Caco-2 (cell line): Measurements from ENCODE around the gene MTMR10. TPM values are rescaled to one million over a fixed set of nuclear protein-coding genes. Genes with fewer than 3 reads are reported as not detected.

Source experiments
- BruUV-seq: library from RNA; stranded (reverse); fragments of 400-500 nt; replicated peaks from 2 replicates; lab custom pipeline; 2021; lab: Mats Ljungman, UMichigan
- CTCF ChIA-PET: fragments of 300-600 bp; sonication (Branson Sonifier 250); formaldehyde crosslinking; loops from one replicate; lab custom pipeline; 2022; ENCODE audit warnings: antibody characterized with exemption; lab: Charles Lee
- POLR2A ChIA-PET: fragments of 300-600 bp; sonication (Branson Sonifier 250); formaldehyde crosslinking; loops from one replicate; lab custom pipeline; 2022; ENCODE audit warnings: antibody characterized with exemption; lab: Charles Lee
- DNase-seq, 2 experiments: peaks; one replicate each; pipeline versions ENCODE4 v3.0.0 to v3.0.0-alpha.2; 2020 to 2022
- H3K27me3 ChIP-seq: replicated peaks from 2 replicates; pipeline ENCODE4 v1.6.0; 2011; ENCODE audit warnings: low read length; ENCODE audit not compliant: control insufficient read depth, insufficient read depth
- H3K36me3 ChIP-seq: 2 replicates; pipeline ENCODE4 v1.5.1; 2011; ENCODE audit warnings: low read length; ENCODE audit not compliant: control insufficient read depth, insufficient read depth
- H3K4me1 ChIP-seq: fragments of 250-450 bp; sonication (Bioruptor Pico); 2 replicates; pipeline ENCODE4 v1.5.1; 2020; ENCODE audit warnings: mild to moderate bottlenecking
- H3K4me3 ChIP-seq: 2 replicates; pipeline ENCODE4 v1.5.1; 2011; ENCODE audit warnings: low read depth, mild to moderate bottlenecking, control low read depth, low read length
- H3K9me3 ChIP-seq: fragments of 250-450 bp; sonication (Bioruptor Pico); 2 replicates; pipeline ENCODE4 v1.5.1; 2020; ENCODE audit warnings: mild to moderate bottlenecking, moderate library complexity
- H3K27ac Mint-ChIP-seq: one replicate; pipeline ENCODE4 v1.8.0; 2022; ENCODE audit warnings: mixed read lengths; ENCODE audit not compliant: unreplicated experiment
- H3K27me3 Mint-ChIP-seq: one replicate; pipeline ENCODE4 v1.8.0; 2022; ENCODE audit warnings: mixed read lengths; ENCODE audit not compliant: insufficient read depth, unreplicated experiment
- H3K36me3 Mint-ChIP-seq: one replicate; pipeline ENCODE4 v1.8.0; 2022; ENCODE audit warnings: mild to moderate bottlenecking, mixed read lengths; ENCODE audit not compliant: insufficient read depth, unreplicated experiment
- H3K4me1 Mint-ChIP-seq: one replicate; pipeline ENCODE4 v1.8.0; 2022; ENCODE audit warnings: low read depth, mixed read lengths; ENCODE audit not compliant: unreplicated experiment
- H3K4me3 Mint-ChIP-seq: one replicate; pipeline ENCODE4 v1.8.0; 2022; ENCODE audit warnings: mild to moderate bottlenecking, moderate library complexity, mixed read lengths; ENCODE audit not compliant: unreplicated experiment
- H3K9me3 Mint-ChIP-seq: one replicate; pipeline ENCODE4 v1.8.0; 2022; ENCODE audit warnings: mixed read lengths; ENCODE audit not compliant: unreplicated experiment
- intact Hi-C: fragments of 100-400 bp; cut with micrococcal nuclease; formaldehyde crosslinking; loops from one replicate; pipeline ENCODE4 v1.10.0; 2022; ENCODE audit not compliant: unreplicated experiment
- total RNA-seq: library from RNA; stranded (reverse); gene quantifications from 2 replicates; pipeline ENCODE4 v1.2.3, GENCODE V29; 2022
- TF ChIP-seq, protein P1 (sequence below), 2 experiments: fragments of 200-600 bp in 1 of 2; IDR thresholded peaks; 1 replicate in 1 of 2; 2 replicates in 1 of 2; pipeline versions ENCODE4 v1.5.1 to v1.8.0; 2011 to 2022; ENCODE audit warnings: antibody characterized with exemption in 1 of 2, control low read depth in 1 of 2, inconsistent platforms in 1 of 2, low read depth in 1 of 2, low read length in 1 of 2, mild to moderate bottlenecking in 1 of 2, moderate library complexity in 1 of 2; ENCODE audit not compliant: insufficient read depth in 1 of 2, severe bottlenecking in 1 of 2, unreplicated experiment in 1 of 2

MTMR10 gene
- total RNA-seq, 1 experiment from 2014 or later: 33.2 TPM

DNA sequence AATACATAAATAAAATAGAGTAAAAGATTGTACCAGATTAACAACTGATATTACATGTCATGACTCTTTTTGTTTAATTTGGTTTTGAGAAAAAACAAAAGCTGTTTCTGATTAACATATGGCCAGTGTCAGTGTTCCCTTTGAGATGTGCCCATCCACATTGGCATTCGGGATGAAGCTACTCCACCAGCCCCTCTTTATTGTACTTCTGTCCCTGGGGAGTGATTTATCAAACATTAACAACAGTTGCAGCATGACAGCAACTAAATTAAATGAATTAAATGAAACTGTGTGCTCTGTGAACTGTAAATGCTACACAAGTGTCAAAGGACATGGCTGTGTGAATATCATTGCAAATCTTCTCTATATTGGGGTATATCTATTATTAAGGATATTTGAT, 25.9 kb upstream of the MTMR10 start:
- H3K9me3 Mint-ChIP-seq: peaks cover 17% of the 10 kb centered on the region
- no peaks in the 10 kb centered on the region for H3K36me3 ChIP-seq
- H3K4me1 ChIP-seq: peaks cover 21% of the 10 kb centered on the region
- TF ChIP-seq, protein P1, sequence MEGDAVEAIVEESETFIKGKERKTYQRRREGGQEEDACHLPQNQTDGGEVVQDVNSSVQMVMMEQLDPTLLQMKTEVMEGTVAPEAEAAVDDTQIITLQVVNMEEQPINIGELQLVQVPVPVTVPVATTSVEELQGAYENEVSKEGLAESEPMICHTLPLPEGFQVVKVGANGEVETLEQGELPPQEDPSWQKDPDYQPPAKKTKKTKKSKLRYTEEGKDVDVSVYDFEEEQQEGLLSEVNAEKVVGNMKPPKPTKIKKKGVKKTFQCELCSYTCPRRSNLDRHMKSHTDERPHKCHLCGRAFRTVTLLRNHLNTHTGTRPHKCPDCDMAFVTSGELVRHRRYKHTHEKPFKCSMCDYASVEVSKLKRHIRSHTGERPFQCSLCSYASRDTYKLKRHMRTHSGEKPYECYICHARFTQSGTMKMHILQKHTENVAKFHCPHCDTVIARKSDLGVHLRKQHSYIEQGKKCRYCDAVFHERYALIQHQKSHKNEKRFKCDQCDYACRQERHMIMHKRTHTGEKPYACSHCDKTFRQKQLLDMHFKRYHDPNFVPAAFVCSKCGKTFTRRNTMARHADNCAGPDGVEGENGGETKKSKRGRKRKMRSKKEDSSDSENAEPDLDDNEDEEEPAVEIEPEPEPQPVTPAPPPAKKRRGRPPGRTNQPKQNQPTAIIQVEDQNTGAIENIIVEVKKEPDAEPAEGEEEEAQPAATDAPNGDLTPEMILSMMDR (IDR thresholded peaks at IDR 0.05; ENCODE audit: insufficient read depth in 1 of 2, low read depth in 1 of 2, low read length in 1 of 2, severe bottlenecking in 1 of 2, unreplicated experiment in 1 of 2): no peak
- no peak overlapping the region for H3K27ac Mint-ChIP-seq
- CTCF ChIA-PET: no interaction called here
- H3K36me3 Mint-ChIP-seq: peaks cover 8% of the 10 kb centered on the region
- H3K4me1 Mint-ChIP-seq: peaks cover 37% of the 10 kb centered on the region
- BruUV-seq: no TSS peak
- H3K4me3 Mint-ChIP-seq: no peak overlapping the region
- POLR2A ChIA-PET: no interaction called here
- no peaks in the 10 kb centered on the region for H3K27me3 Mint-ChIP-seq
- no peaks in the 10 kb centered on the region for H3K27me3 ChIP-seq
- H3K4me3 ChIP-seq: no peak overlapping the region
- intact Hi-C loops: no loop called here
- H3K9me3 ChIP-seq: peaks cover 4% of the 10 kb centered on the region
- no peak for DNase-seq

DNA sequence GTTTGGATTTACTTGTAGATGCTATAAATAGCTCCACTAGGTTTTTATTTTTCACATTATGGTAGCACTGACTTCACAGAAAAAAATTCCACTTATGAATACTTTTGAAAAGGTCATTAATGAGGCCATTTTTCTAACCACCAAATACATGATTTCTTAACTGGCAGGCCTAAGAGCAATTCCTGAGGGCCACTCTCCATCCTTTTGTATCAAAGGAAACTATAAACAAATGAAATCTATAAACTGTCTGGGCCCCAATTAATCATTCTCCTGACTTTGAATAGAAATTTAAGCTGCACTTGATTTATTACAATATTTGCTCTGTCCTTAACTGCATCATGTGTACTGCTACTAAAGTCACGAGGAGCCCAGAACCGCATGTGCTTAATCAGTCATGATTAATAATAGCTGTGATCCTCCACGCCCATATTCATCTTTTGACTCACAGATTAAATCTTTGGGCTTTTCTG, 25.1 kb upstream of the MTMR10 start:
- no TSS peak for BruUV-seq
- peaks cover 25% of the 10 kb centered on the region for H3K9me3 Mint-ChIP-seq
- Histone ChIP-seq H3K4me3 (no peak overlapping the region), H3K9me3 (peaks cover 10% of the 10 kb centered on the region), H3K36me3 (no peaks in the 10 kb centered on the region), H3K4me1 (peaks cover 21% of the 10 kb centered on the region), H3K27me3 (no peaks in the 10 kb centered on the region)
- H3K27ac Mint-ChIP-seq: no peak overlapping the region
- CTCF ChIA-PET: no interaction called here
- peaks cover 8% of the 10 kb centered on the region for H3K36me3 Mint-ChIP-seq
- TF ChIP-seq, protein P1 (IDR thresholded peaks at IDR 0.05; ENCODE audit: insufficient read depth in 1 of 2, low read depth in 1 of 2, low read length in 1 of 2, severe bottlenecking in 1 of 2, unreplicated experiment in 1 of 2): no peak
- no peak overlapping the region for H3K4me3 Mint-ChIP-seq
- intact Hi-C loops: no loop called here
- POLR2A ChIA-PET: no interaction called here
- H3K4me1 Mint-ChIP-seq: peaks cover 37% of the 10 kb centered on the region
- DNase-seq: no peak
- no peaks in the 10 kb centered on the region for H3K27me3 Mint-ChIP-seq

DNA sequence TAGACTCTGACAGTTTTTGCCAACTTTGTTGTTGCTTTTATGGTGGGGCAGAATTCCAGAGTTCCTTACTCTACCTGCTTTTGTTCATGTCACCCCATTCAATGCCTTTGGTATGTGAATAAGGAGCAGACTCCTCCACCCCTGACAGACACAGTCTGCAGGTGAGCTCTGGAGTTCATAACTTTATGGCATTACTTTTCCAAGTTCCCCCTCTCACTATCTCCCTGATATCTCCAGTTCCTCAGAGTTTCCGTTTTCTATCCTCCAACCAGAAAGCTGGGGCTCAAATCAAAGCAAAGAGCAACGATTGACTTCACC, 23.1 kb upstream of the MTMR10 start:
- H3K4me1 Mint-ChIP-seq: peaks cover 25% of the 10 kb centered on the region
- intact Hi-C loops: loop anchor here (1.0 kb wide), 2 partner anchors 10 to 23 kb away; partner anchors contain the start of gene MTMR10
- no peaks in the 10 kb centered on the region for H3K36me3 ChIP-seq
- H3K4me1 ChIP-seq: peaks cover 21% of the 10 kb centered on the region
- DNase-seq: peak in 1 of 2 experiments; percentile 36
- peak overlapping the region; percentile 83 for H3K27ac Mint-ChIP-seq
- peaks cover 27% of the 10 kb centered on the region for H3K9me3 Mint-ChIP-seq
- ChIA-PET CTCF (interaction anchor here (1.1 to 1.9 kb wide), 3 partner anchors 20 to 114 kb away, joined by 4 to 8 read pairs (median 6); partner anchors contain the start of gene MTMR10), POLR2A (interaction anchor here (1.9 to 2.9 kb wide), 2 partner anchors 10 to 23 kb away, joined by 16 read pairs; partner anchors contain the start of gene MTMR10)
- H3K4me3 ChIP-seq: no peak overlapping the region
- TF ChIP-seq, protein P1 (IDR thresholded peaks at IDR 0.05; ENCODE audit: insufficient read depth in 1 of 2, low read depth in 1 of 2, low read length in 1 of 2, severe bottlenecking in 1 of 2, unreplicated experiment in 1 of 2): no peak
- peaks cover under 1% of the 10 kb centered on the region for H3K27me3 Mint-ChIP-seq
- H3K27me3 ChIP-seq: no peaks in the 10 kb centered on the region
- H3K4me3 Mint-ChIP-seq: no peak overlapping the region
- H3K9me3 ChIP-seq: peaks cover 14% of the 10 kb centered on the region
- H3K36me3 Mint-ChIP-seq: peaks cover 8% of the 10 kb centered on the region
- no TSS peak for BruUV-seq
